SKM-1 treated with dmso at 0.1 percent for 144 hours (cell line): Measurements from ENCODE around the gene RASGEF1C.
"Not testable (repeated sequence)": the region's sequence is repeated elsewhere in the genome, so short reads cannot be mapped to it uniquely, and the experiment has no call there.

Source experiments
- DNase-seq: peaks from one replicate; lab custom pipeline; 2025; ENCODE audit not compliant: unreplicated experiment; lab: John Stamatoyannopoulos, UW

The RASGEF1C gene

GRCh38 chr5:180136630-180137381 lies 72.2 kb downstream of the RASGEF1C start:
- DNase-seq = no peak

DNA sequence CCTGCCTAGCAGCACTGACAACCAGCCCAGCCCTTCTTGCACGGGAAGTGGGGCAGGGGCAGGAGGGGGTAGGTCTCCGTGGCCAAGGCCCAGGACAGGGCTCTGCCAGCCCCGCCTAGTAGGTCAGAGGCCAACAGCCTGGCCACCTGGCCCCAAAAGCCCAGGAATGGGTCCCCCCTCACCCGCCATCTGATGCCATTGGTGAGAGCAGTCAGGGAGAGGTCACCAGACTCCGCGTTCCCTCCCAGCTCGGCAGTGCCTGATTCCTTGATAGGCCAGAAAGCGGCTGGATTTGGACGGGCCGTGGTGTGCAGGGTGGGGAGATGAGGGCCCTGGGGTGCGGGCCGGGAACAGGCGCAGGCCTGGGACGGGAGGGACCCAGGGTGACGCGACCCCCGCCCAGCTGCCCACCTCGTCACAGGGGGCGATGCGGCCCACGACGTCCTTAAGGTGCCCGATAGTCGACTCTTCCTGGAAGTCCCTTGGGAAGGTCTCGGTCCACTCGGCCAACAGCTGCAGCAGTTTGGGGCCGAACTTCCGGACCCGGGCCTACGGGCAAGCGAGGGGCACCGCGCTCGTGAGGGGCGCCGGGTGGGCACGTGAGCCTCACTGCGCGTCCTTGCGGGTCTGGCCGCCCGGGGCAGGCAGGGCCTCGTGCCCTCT lies 72.9 kb downstream of the RASGEF1C start:
- DNase-seq = no peak

GRCh38 chr5:180135128-180135955 lies 73.7 kb downstream of the RASGEF1C start:
- peak; percentile 67 for DNase-seq

- no peak for DNase-seq
Observed at GRCh38 chr5:180133971-180134508, 75.0 kb downstream of the RASGEF1C start.

DNA sequence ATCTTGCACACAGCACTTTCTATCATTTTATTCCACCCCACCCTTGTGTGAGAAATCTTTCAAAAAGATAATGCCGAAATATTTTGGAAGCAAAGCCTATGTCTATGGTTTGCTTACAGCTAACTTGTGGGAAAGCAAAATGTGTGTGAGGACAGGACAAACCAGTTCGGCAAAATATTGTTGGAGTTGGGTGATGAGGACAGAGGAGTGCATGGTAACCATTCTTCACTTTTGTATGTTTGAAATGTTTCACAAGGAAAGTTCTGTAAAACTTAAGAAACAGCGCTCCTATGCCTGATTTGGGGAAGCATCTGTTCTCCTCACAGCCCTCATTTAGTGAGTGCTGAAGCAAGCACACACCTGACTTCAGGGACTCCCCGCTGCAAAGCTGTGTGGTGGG lies 75.5 kb downstream of the RASGEF1C start:
- DNase-seq = no peak

GRCh38 chr5:180133060-180133459 lies 76.0 kb downstream of the RASGEF1C start:
- DNase-seq = no peak

- DNase-seq = no peak
Observed at GRCh38 chr5:180130876-180131740, 77.9 kb downstream of the RASGEF1C start.

- no peak for DNase-seq
Observed at GRCh38 chr5:180130291-180130869, 78.6 kb downstream of the RASGEF1C start.

DNA sequence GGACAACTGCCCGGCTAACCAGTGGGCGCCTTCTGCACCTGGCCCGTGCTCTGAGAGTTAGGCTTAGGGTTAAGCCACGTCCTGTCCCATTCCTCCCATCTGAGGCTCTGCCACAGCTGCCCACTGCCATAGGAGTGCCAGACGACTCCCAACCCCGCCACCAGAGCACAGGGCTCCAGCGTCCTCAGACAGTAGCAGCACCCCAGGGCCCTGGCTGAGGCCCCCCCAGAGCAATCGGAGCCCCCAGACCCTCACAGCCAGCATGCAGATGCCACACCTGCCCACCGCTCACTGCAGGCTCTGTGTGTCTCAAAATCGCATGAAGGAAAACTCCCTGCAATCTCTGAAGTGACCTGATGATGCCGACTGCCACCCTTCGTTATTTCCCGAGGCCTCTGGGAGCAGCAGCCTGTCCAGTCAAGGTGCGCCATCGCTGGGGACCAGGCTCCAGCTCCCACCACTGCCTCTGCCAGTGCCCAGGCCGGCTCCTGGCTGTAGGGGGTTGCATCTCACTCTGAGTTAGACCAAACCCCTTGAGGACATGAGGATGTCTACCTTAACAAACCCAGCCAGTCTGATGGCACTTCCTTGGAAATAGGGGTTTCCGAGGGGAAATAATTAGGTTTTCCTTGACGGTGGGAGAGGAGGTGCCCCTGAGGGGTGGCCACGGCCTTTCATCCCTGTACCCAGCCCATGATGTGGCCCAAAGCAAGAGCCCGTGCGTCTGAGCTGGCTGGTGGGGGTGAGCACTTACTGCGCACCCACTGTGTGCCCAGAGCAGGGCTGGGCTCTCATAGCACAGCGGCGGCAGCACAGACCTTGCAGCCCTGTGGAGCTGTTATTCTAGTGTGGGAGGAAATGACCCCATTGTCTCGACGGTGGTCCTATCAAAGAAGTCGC lies 79.5 kb downstream of the RASGEF1C start:
- DNase-seq = no peak

- no peak for DNase-seq
Observed at GRCh38 chr5:180128671-180129261, 80.2 kb downstream of the RASGEF1C start.

DNA sequence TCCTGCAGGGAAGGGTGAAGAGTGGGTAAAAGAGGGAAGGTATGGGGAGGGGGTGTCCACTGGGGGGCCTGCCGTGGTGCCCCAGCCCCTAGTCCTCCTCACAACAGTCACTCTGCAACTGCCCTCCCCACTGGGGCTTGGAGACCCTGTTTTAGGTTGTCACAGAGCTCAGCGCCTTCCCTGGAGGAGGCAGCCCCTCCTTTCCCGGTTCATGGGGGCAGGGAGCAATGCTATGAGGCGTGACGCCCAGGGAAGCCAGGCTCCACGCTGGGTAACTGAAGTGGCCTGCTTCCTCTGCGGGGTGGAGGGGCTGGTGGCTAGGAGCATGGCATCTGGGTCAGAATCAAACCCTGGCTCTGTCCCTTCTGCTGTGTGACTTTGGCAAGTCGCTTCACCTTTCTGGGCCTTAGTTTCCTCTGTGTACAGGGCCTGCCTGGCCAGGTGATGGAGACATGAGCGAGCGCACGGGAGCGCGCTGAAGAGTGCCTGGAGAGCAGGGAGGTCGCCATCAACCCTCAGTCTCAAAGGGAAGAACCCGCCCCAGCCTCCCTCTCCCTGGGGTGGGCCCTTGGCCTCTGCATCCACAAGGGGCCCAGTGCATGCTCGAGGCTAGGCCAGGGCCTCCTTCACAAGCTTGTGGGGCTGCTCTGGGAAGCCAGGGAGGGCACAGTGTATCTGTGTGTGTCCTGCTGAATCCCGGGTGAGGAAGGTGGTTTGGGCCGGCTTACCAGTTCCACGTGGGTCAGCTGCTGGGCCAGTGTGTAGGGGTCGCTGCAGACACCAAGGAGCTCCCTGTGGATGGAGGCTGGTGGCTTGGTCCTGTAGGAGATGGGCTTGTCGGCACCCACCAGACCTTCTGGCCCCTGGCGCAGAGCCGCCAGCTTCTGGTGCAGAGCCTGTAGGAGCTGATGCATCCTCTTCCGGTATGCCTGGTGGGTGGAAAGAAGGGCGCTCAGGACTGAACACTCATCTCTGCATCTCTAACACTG lies 81.0 kb downstream of the RASGEF1C start:
- no peak for DNase-seq

- DNase-seq = peak; percentile 30
Observed at GRCh38 chr5:180126716-180127681, 82.0 kb downstream of the RASGEF1C start.

- not testable (repeated sequence) for DNase-seq
Observed at GRCh38 chr5:180126156-180126555, 82.9 kb downstream of the RASGEF1C start.

GRCh38 chr5:180124662-180125061 lies 84.3 kb downstream of the RASGEF1C start:
- not testable (repeated sequence) for DNase-seq

- DNase-seq = no peak
Observed at GRCh38 chr5:180122875-180123274, 86.1 kb downstream of the RASGEF1C start.

DNA sequence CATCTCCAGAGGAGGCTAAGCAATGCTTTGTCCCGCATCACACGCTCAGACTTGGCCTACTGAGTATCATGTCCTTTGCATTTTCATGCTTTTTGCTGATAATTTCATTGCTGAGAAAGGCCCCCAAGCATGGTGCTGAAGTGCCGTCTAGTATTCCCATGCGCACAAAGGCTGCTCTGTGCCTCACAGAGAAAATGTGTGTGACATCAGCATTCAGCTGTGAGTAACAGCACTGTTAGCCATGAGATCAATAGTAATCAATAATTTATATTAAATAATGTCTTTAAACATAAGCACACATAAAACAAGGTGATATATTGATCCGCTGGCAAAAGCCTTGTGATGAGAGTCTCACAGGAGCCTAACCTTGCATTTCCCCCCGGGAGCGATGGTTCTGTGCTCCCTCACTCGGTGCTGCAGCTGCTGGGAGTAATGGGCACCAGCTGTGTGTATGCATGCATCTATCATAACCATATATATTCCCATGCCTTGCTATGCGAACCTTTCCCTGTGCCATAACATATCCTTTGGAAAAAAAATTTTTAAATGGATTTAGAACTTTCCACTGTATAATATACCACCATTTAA lies 87.1 kb downstream of the RASGEF1C start:
- DNase-seq = no peak
